CD4-positive, alpha-beta T cell treated with Interleukin-10 for 1 hour (primary cell): ENCODE results near the gene AMDHD2.
"Not testable (repeated sequence)": the region's sequence is repeated elsewhere in the genome, so short reads cannot be mapped to it uniquely, and the experiment has no call there.

Experiments used
- DNase-seq: peaks from one replicate; pipeline ENCODE4 v3.0.0-alpha.2; 2020

AMDHD2 gene

GRCh38 chr16:2520097-2520783 lies at the start of gene AMDHD2:
TSS of gene AMDHD2 (plus strand) at chr16:2520371. CDS start at chr16:2520459, 88 bp downstream.
- peak; percentile 91 for DNase-seq

- no peak for DNase-seq
These were observed 49.6 kb upstream of the AMDHD2 start for GRCh38 chr16:2470603-2471015.

- DNase-seq, result no peak
These were observed 49.0 kb upstream of the AMDHD2 start, which contains the start of gene NTN3 for GRCh38 chr16:2471016-2471652. TSS of gene NTN3 (plus strand) at chr16:2471297. CDS start at chr16:2471702, 405 bp downstream.

- DNase-seq, result no peak
These were observed 48.3 kb upstream of the AMDHD2 start for GRCh38 chr16:2471653-2472487.

- no peak for DNase-seq
These were observed 47.7 kb upstream of the AMDHD2 start for GRCh38 chr16:2472488-2472864.

GRCh38 chr16:2472885-2473445 lies 47.2 kb upstream of the AMDHD2 start:
- no peak for DNase-seq

- peak; percentile 40 for DNase-seq
These were observed 46.7 kb upstream of the AMDHD2 start for GRCh38 chr16:2473446-2473926.

GRCh38 chr16:2473999-2474876 lies 45.9 kb upstream of the AMDHD2 start:
- peak; percentile 68 for DNase-seq

- DNase-seq, result peak; percentile 86
These were observed 45.2 kb upstream of the AMDHD2 start, which contains the start of gene TBC1D24 for GRCh38 chr16:2474877-2475412. TSS of gene TBC1D24 (plus strand) at chr16:2475127. CDS start at chr16:2496149, 21,022 bp downstream.

- peak; percentile 37 for DNase-seq
These were observed 44.5 kb upstream of the AMDHD2 start for GRCh38 chr16:2475413-2476344.

- DNase-seq, result no peak
These were observed 43.8 kb upstream of the AMDHD2 start for GRCh38 chr16:2476345-2476720.

- no peak for DNase-seq
These were observed 43.4 kb upstream of the AMDHD2 start for GRCh38 chr16:2476741-2477140.

GRCh38 chr16:2477327-2477726 lies 42.8 kb upstream of the AMDHD2 start:
- DNase-seq, result no peak

GRCh38 chr16:2478279-2478678 lies 41.9 kb upstream of the AMDHD2 start:
- no peak for DNase-seq

GRCh38 chr16:2479996-2480395 lies 40.2 kb upstream of the AMDHD2 start:
- DNase-seq, result not testable (repeated sequence)

GRCh38 chr16:2480948-2481347 lies 39.2 kb upstream of the AMDHD2 start:
- DNase-seq, result no peak

GRCh38 chr16:2481676-2482075 lies 38.5 kb upstream of the AMDHD2 start:
- DNase-seq, result no peak

GRCh38 chr16:2482249-2482648 lies 37.9 kb upstream of the AMDHD2 start:
- no peak for DNase-seq

- DNase-seq, result no peak
These were observed 37.2 kb upstream of the AMDHD2 start for GRCh38 chr16:2482708-2483534.
